Mucosa of descending colon (tissue), 3 donors: Measurements from ENCODE around the gene MCF2L. TPM values are rescaled to one million over a fixed set of nuclear protein-coding genes. Genes with fewer than 3 reads are reported as not detected.

Experiments
- ATAC-seq: fragments of 200-7000 bp; cut with Tn5 transposase; one replicate; pipeline ENCODE4 v1.9.1; 2020; ENCODE audit warnings: mild to moderate bottlenecking, moderate library complexity
- DNase-seq, 3 donors: peaks; one replicate each; pipeline ENCODE4 v3.0.0-alpha.2; 2020
- H3K36me3 ChIP-seq: fragments of 200-600 bp; one replicate; pipeline ENCODE4 v1.8.0; 2021; ENCODE audit warnings: low read depth, mild to moderate bottlenecking
- H3K4me1 ChIP-seq: fragments of 200-600 bp; one replicate; pipeline ENCODE4 v1.8.0; 2021; ENCODE audit warnings: low read depth, mild to moderate bottlenecking
- H3K4me3 ChIP-seq: fragments of 200-600 bp; one replicate; pipeline ENCODE4 v1.8.0; 2021; ENCODE audit warnings: mild to moderate bottlenecking
- H3K9me3 ChIP-seq: fragments of 200-600 bp; one replicate; pipeline ENCODE4 v1.8.0; 2021; ENCODE audit warnings: mild to moderate bottlenecking
- intact Hi-C, 2 donors: fragments of 100-400 bp; cut with DNase I in 1 of 2; cut with micrococcal nuclease in 1 of 2; formaldehyde crosslinking; loops; one replicate each; pipeline versions ENCODE4 v1.11.0 to v1.11.1; 2022; cut with DNase I, micrococcal nuclease
- long read RNA-seq, 2 donors: library from polyadenylated mRNA; unstranded; transcript quantifications; one replicate each; pipeline ENCODE4 v2.0.0, GENCODE V29; 2019 to 2021
- total RNA-seq, 3 donors: library from RNA; stranded (reverse); fragmentation: NEBNext Ultra II Directional in 2 of 3; extraction: Animal tissue kit (Norgen Biotek cat#: 25700) in 2 of 3; gene quantifications; one replicate each; pipeline versions ENCODE4 v1.2.1 to v1.2.4, GENCODE V29; 2021 to 2023
- TF ChIP-seq, protein P1 (sequence below): fragments of 200-600 bp; IDR thresholded peaks from one replicate; pipeline ENCODE4 v1.8.0; 2022; ENCODE audit warnings: antibody characterized with exemption, mild to moderate bottlenecking
- donor health status: DM: no; HTN: no; CAD: no; lungs with moderate emphysema.
- donor health status: DM: no; HTN: no; CAD: no.
- donor health status: DM: no; HTN: yes; CAD: no.

The MCF2L gene, protein sequence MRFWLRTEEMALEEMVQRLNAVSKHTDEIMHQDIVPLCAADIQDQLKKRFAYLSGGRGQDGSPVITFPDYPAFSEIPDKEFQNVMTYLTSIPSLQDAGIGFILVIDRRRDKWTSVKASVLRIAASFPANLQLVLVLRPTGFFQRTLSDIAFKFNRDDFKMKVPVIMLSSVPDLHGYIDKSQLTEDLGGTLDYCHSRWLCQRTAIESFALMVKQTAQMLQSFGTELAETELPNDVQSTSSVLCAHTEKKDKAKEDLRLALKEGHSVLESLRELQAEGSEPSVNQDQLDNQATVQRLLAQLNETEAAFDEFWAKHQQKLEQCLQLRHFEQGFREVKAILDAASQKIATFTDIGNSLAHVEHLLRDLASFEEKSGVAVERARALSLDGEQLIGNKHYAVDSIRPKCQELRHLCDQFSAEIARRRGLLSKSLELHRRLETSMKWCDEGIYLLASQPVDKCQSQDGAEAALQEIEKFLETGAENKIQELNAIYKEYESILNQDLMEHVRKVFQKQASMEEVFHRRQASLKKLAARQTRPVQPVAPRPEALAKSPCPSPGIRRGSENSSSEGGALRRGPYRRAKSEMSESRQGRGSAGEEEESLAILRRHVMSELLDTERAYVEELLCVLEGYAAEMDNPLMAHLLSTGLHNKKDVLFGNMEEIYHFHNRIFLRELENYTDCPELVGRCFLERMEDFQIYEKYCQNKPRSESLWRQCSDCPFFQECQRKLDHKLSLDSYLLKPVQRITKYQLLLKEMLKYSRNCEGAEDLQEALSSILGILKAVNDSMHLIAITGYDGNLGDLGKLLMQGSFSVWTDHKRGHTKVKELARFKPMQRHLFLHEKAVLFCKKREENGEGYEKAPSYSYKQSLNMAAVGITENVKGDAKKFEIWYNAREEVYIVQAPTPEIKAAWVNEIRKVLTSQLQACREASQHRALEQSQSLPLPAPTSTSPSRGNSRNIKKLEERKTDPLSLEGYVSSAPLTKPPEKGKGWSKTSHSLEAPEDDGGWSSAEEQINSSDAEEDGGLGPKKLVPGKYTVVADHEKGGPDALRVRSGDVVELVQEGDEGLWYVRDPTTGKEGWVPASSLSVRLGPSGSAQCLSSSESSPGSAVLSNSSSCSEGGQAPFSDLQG
- 100 to 1,000 TPM in 1 of 3 donors, 10 to 100 TPM in 2; 53.9 to 109 (median 95.4) TPM for total RNA-seq
- long read RNA-seq, donor 1, partial matches to known transcripts: 7 of 17 reads
- long read RNA-seq, donor 1, other reads (novel, unspliced or antisense): 9 of 17 reads
- long read RNA-seq, donor 2, partial matches to known transcripts: 2 of 4 reads
- long read RNA-seq, donor 2, other reads (novel, unspliced or antisense): 2 of 4 reads

DNA sequence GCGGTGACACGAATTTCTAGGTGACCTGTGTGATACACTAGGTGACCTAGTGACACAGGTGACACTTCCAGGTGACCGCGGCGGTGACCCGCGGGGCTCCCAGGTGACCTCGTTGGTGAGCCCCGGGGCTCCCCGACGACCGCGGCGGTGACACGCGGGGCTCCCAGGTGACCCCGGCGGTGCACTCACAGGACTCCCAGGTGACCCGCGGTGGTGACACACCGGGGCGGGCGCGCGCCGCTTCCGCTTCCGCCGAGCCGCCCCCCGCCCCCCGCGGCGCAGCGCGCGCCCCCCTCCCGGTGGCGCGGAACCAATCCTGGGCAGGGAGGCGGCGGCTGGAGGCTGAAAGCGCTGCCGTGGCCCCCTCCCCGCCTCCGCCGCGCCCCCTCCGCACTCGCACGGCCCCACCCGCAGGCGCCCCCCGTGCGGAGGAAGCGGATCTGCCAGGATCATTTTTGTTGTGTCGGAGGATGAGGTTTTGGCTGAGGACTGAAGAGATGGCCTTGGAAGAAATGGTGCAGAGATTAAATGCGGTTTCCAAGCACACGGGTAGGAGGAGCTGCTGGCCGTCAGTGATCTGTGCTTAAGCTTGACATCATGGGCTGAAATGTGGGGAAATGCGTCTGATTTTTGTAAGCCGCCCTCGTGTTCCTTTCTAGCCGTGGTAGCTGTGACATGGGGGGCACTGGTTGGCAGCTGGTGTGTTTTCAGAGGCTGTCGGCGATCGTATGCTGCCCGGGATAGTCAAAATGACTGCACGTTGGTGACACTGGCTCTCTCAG is at the start of gene MCF2L:
MCF2L (plus strand) TSS at position 305 of the 782 bp plus-strand sequence; CDS start at position 471, 166 bp downstream.
- Histone ChIP-seq H3K4me1 (peaks cover 3% of the 10 kb centered on the region), H3K9me3 (no peaks in the 10 kb centered on the region), H3K4me3 (peak within 1 kb of the TSS; percentile 24), H3K36me3 (no peaks in the 10 kb centered on the region)
- ATAC-seq: peak; percentile 82
- DNase-seq: peak; percentile 64 to 77 (median 74)
- TF ChIP-seq, protein P1, sequence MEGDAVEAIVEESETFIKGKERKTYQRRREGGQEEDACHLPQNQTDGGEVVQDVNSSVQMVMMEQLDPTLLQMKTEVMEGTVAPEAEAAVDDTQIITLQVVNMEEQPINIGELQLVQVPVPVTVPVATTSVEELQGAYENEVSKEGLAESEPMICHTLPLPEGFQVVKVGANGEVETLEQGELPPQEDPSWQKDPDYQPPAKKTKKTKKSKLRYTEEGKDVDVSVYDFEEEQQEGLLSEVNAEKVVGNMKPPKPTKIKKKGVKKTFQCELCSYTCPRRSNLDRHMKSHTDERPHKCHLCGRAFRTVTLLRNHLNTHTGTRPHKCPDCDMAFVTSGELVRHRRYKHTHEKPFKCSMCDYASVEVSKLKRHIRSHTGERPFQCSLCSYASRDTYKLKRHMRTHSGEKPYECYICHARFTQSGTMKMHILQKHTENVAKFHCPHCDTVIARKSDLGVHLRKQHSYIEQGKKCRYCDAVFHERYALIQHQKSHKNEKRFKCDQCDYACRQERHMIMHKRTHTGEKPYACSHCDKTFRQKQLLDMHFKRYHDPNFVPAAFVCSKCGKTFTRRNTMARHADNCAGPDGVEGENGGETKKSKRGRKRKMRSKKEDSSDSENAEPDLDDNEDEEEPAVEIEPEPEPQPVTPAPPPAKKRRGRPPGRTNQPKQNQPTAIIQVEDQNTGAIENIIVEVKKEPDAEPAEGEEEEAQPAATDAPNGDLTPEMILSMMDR: no peak
- intact Hi-C loops: no loop called here

DNA sequence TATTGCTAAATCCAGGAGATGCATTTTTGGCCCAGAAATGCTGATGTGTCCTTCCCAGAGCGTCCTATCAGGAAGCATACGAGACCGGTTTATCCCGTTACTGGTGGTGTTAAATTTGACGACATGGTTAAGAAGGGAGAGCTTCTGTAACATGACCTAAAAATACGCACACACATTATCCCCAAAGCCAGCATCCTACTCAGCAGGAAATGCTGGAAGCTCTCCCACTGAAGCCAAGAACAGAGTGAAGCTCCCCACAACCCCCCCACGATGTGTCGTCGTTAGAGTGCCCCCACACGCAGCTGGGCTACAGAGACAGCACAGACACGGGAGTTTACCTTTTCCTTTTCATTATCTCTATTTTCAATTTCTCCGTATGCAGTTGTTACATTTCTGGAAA is 45.1 kb upstream of the MCF2L start:
- Histone ChIP-seq H3K4me1 (peaks cover 6% of the 10 kb centered on the region), H3K4me3 (no peak overlapping the region), H3K36me3 (no peaks in the 10 kb centered on the region), H3K9me3 (no peaks in the 10 kb centered on the region)
- DNase-seq (no peak), ATAC-seq (no peak)
- intact Hi-C loops: no loop called here
- TF ChIP-seq, protein P1: no peak

DNA sequence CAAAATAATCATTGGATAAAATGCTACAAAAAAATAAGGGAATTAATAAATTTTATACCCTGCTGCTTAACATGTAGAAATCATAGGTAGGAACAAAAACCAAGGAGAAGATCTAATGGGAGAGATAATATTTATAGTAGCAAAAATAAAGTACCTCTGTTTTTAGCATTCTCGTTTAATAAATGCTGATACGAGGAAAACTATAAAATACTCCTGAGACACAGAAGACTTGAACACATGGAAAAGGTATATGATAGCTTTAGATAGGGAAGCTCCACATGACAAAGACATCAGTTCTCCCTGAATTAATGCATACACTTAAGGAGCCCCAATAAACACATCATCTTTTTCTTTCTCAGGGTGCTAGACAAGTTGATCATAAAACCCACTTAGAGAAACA is 44.6 kb upstream of the MCF2L start:
- Histone ChIP-seq H3K4me3 (no peak overlapping the region), H3K4me1 (peaks cover 10% of the 10 kb centered on the region), H3K9me3 (no peaks in the 10 kb centered on the region), H3K36me3 (no peaks in the 10 kb centered on the region)
- DNase-seq: no peak
- intact Hi-C loops: no loop called here
- TF ChIP-seq, protein P1: no peak
- no peak for ATAC-seq

DNA sequence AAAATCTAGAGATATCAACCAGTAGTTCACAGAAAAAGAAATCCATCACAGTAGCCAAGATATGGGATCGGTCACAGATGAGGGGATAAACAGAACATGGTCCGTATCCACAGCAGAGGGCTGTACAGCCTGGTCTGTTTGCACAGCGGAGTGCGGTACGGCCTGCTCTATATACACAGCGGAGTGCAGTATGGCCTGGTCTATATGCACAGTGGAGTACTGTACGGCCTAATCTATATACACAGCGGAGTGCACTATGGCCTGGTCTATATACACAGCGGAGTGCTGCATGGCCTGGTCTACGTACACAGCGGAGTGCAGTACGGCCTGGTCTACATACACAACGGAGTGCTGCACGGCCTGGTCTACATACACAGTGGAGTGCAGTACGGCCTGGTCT is 43.0 kb upstream of the MCF2L start:
- TF ChIP-seq, protein P1: no peak
- Histone ChIP-seq H3K9me3 (no peaks in the 10 kb centered on the region), H3K4me1 (peaks cover 14% of the 10 kb centered on the region), H3K36me3 (no peaks in the 10 kb centered on the region), H3K4me3 (no peak overlapping the region)
- intact Hi-C loops: no loop called here
- ATAC-seq (no peak), DNase-seq (no peak)

DNA sequence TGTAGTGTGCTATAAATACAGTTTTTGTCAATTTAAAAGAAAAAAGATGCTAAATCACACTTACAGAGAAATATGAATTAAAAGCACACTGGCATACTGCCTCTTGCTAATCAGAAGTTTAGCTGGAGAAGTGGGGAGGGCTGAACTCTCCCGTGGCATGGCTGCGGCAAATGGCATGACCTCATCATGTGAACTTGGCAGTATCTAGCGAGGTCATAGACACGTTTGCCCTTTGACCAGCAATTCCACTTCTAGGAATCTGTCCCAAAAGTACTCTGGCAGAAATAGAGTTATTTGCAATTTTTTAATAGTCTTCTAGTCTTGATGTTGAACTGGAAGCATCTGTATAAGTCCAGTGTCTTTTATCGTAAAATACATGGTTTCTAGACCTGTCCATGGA is 42.0 kb upstream of the MCF2L start:
- TF ChIP-seq, protein P1: no peak
- ATAC-seq: no peak

More for the DNA sequence above, 42.0 kb upstream of the MCF2L start:
- DNase-seq: no peak
- Histone ChIP-seq H3K4me3 (no peak overlapping the region), H3K4me1 (peaks cover 18% of the 10 kb centered on the region), H3K9me3 (no peaks in the 10 kb centered on the region), H3K36me3 (no peaks in the 10 kb centered on the region)
- intact Hi-C loops: no loop called here
